Activated naive CD4-positive, alpha-beta T cell treated with anti-CD3 and anti-CD28 coated beads, Interleukin-2, amount 50 U/mL, for 24 hours (primary cell): ENCODE measurements around the gene TTC13.

Experiments
- H3K27ac Mint-ChIP-seq: one replicate; pipeline ENCODE4 v1.8.0; 2021; ENCODE audit warnings: mild to moderate bottlenecking, mixed read lengths
- H3K27me3 Mint-ChIP-seq: one replicate; pipeline ENCODE4 v1.8.0; 2021; ENCODE audit warnings: mixed read lengths
- H3K36me3 Mint-ChIP-seq: one replicate; pipeline ENCODE4 v1.8.0; 2021; ENCODE audit warnings: mixed read lengths
- H3K4me1 Mint-ChIP-seq: one replicate; pipeline ENCODE4 v1.8.0; 2021; ENCODE audit warnings: mixed read lengths
- H3K4me3 Mint-ChIP-seq: one replicate; pipeline ENCODE4 v1.8.0; 2021; ENCODE audit warnings: mild to moderate bottlenecking, mixed read lengths
- H3K9me3 Mint-ChIP-seq: one replicate; pipeline ENCODE4 v1.8.0; 2021; ENCODE audit warnings: mixed read lengths

The TTC13 gene

DNA sequence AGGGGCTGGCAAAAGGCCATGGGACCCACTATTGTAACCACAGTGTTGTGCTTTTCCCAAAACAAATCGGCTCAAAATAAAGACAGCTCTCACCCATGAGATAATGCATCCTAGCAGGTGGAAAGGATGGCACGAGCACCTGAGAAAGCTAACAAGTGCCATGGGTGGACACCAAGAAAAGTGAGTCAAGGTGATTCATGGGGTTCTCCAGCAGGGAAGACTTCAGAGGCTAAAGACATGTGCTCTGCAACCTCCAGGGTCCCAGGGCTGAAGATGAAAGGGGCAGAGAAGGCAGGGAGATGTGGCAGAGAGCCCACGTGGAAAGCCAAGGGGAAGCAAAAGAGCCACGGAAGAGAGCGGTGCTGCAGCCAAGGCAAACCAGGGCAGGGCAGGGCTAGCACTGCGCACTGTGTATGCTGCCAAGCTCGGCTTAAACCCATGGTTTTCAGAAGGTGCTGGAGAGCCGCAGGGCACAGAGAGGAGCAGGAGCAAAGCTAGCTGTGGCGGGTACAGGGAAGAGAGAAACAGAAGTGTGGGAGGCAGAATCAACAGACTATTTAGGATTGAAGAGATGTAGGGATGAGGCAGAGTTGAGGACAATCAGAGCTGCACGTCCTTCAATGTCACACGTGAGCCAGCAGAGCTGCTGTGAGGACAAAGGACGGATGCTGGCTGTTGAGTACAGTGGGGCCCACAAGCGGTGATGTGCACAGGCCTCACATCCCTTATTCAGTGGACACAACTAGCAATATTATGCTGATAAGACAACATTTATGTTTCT, 68.5 kb downstream of the TTC13 start:
- Mint-ChIP-seq H3K27me3 (no peaks in the 10 kb centered on the region), H3K4me1 (peaks cover 5% of the 10 kb centered on the region), H3K9me3 (no peaks in the 10 kb centered on the region), H3K27ac (peak overlapping the region; percentile 41), H3K4me3 (no peak overlapping the region), H3K36me3 (peaks cover 17% of the 10 kb centered on the region)

DNA sequence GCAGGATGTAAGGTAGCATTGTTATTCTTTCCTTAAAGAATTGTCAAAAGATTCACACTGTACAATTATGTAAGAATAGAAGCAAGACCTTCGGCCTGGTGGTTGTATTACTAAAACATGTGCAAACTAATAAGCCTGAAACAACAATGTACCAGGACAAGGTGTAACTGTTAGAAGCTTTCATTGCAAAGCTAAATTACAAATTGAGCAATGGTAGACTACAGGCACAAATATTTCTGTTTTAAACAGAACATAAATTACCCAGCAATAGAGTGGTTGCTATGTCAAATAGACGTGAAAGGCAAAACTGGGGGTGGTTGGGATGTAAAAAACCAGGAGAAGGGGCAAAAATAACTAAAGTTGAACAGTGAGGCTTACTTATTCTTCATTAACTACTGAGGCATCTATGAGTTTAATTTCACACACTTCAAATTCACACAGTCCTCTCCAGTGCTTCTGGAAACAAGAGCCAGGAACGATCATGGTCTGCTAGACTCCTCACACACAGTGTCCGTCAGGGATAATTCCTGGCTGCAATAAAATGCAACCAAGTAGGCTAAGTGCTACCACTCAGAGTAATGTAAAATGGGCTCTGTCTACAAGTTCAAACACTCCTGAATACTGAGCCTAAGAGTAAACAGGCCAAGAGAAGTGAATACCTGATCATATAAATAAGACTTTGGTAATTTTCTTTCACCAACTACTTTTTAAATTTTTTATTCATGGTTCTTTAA, 71.0 kb downstream of the TTC13 start:
- no peak overlapping the region for H3K4me3 Mint-ChIP-seq
- H3K27me3 Mint-ChIP-seq, result no peaks in the 10 kb centered on the region
- H3K36me3 Mint-ChIP-seq, result peaks cover 21% of the 10 kb centered on the region
- no peak overlapping the region for H3K27ac Mint-ChIP-seq
- H3K9me3 Mint-ChIP-seq, result no peaks in the 10 kb centered on the region
- no peaks in the 10 kb centered on the region for H3K4me1 Mint-ChIP-seq

DNA sequence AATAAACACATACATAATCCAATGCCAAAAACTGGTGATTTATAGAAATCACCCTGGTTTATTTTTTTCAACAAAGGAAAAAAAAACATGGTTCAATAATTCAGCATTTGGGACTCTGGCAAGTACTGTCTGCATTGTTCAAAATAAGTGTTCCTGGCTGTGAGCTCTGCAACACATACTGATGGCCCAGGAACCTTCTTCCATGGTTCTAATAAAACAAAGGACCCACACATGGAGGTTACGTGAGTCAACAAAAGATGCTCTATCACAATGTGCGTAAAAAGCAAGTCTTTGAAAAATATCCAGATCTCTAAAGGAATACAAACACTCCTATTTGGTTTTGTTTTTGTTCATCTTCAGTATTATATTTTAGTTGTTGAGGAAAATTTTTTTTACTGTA, 72.4 kb downstream of the TTC13 start:
- Mint-ChIP-seq H3K27me3 (no peaks in the 10 kb centered on the region), H3K4me1 (no peaks in the 10 kb centered on the region), H3K36me3 (peaks cover 19% of the 10 kb centered on the region), H3K4me3 (no peak overlapping the region), H3K9me3 (no peaks in the 10 kb centered on the region), H3K27ac (no peak overlapping the region)

DNA sequence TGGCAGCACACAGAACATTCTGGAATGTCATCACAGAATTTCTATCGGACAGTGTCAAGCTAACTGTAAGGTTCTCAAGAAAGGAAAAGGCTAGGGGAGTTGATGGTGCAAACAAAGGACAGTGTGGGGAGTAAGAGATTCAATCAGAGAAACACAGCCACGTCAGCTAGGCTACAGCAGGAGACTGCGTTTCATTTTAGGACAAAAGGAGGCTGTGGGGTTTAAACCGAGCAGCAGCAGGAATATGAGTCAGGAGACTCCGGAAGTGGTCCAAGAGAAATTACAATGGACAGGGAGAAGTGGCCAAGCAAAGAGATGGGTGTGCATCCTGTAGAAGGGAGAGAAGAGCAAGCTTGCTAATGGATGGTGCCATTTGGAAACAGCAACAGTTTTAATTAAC, 72.9 kb downstream of the TTC13 start:
- no peaks in the 10 kb centered on the region for H3K9me3 Mint-ChIP-seq
- H3K4me1 Mint-ChIP-seq, result no peaks in the 10 kb centered on the region
- peaks cover 19% of the 10 kb centered on the region for H3K36me3 Mint-ChIP-seq
- H3K4me3 Mint-ChIP-seq, result no peak overlapping the region
- H3K27me3 Mint-ChIP-seq, result no peaks in the 10 kb centered on the region
- no peak overlapping the region for H3K27ac Mint-ChIP-seq

DNA sequence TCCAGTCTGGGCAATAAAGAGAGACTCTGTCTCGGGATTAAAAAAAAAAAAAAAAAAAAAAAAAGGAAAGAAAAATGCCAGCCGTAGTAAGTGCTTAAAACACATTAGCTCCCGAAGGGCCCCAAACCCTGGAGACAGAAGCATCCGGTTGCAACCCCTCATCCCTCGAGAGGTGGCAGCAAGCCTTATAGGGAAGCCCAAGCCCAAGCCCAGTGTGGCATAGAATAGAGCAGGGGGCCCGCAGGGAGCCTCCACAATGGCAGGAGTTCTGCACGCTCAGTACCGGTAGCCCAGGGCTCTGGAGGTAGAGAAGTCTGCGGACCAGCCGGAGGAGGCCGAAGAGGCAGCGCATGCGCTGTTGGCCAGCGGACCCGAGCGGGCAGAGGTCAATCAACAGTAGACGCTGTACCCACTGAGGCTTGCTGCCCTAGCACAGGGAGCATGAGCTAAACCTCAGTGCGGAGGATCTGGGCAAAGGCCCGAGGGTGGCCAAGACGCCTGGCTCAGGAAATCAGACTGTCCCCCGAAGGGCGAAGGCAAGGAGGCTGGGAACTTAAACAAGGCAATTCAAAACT, 76.2 kb downstream of the TTC13 start:
- H3K4me3 Mint-ChIP-seq, result no peak overlapping the region
- no peaks in the 10 kb centered on the region for H3K9me3 Mint-ChIP-seq
- no peaks in the 10 kb centered on the region for H3K4me1 Mint-ChIP-seq
- H3K27ac Mint-ChIP-seq, result no peak overlapping the region
- peaks cover 14% of the 10 kb centered on the region for H3K36me3 Mint-ChIP-seq
- no peaks in the 10 kb centered on the region for H3K27me3 Mint-ChIP-seq

DNA sequence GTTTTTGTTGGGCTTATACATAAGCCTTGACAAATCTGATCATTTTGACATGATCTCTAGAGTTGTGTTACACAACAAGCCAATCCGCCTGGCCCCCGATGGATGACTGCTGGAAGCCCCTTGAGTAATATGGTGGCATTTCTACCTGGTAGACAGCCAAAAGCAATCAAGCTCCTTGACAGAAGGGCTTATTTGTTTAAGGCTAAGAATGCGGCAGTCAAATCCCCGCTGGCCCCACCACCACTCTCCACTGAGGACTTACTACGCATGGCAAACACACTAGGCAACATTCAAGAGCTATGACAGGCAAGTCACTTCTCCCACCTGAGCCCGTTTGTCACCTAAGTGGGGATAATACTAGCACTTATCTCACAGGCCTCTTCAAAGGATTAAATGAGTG, 77.0 kb downstream of the TTC13 start:
- Mint-ChIP-seq H3K4me3 (no peak overlapping the region), H3K27me3 (no peaks in the 10 kb centered on the region), H3K27ac (peak overlapping the region; percentile 8)

DNA sequence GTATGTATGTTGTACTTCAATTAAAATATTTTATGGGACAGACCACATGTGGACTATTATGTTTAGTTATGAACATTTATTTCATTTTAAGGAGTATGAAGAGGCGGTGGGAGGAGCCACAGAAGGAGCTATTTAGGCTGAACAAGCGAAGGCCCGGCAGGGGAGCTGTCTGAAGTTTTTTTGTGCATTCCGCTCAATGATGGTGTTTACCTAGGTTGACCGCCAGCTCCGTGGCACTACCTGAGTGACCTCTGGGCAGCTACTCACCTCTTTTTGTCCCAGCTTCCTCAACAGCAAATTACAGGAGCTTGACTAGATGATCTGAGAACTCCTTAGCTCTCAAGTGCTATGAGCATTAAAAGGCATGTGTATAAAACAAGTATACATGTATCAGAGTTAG, 77.7 kb downstream of the TTC13 start:
- Mint-ChIP-seq H3K27ac (no peak overlapping the region), H3K36me3 (peaks cover 10% of the 10 kb centered on the region), H3K4me3 (no peak overlapping the region)

More for the DNA sequence above, 77.0 kb downstream of the TTC13 start:
- Mint-ChIP-seq H3K36me3 (peaks cover 12% of the 10 kb centered on the region), H3K4me1 (no peaks in the 10 kb centered on the region), H3K9me3 (no peaks in the 10 kb centered on the region)

DNA sequence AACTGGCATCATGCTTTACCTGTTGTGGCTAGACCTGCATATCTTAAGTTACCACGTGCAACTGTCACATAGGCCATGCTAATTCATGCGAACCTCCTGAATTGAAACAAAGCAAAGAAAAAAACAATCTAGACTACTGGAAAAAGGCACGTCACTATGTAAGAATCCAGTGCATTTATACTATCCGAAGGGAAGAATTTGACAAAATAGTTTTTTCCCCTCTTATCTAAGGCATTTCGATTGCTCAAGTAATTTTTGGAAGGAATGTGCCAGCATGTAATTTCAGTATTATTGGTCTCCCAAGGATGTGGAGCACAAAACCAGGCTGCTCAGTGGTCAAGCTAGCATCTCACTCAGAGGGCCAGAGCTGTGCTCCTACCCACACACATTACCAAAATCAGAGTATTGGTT, 78.8 kb downstream of the TTC13 start:
- H3K9me3 Mint-ChIP-seq, result no peaks in the 10 kb centered on the region
- H3K4me1 Mint-ChIP-seq, result no peaks in the 10 kb centered on the region
- no peak overlapping the region for H3K4me3 Mint-ChIP-seq
- peaks cover 6% of the 10 kb centered on the region for H3K36me3 Mint-ChIP-seq
- no peaks in the 10 kb centered on the region for H3K27me3 Mint-ChIP-seq
- H3K27ac Mint-ChIP-seq, result no peak overlapping the region

More for the DNA sequence above, 77.7 kb downstream of the TTC13 start:
- Mint-ChIP-seq H3K27me3 (no peaks in the 10 kb centered on the region), H3K9me3 (no peaks in the 10 kb centered on the region), H3K4me1 (no peaks in the 10 kb centered on the region)

DNA sequence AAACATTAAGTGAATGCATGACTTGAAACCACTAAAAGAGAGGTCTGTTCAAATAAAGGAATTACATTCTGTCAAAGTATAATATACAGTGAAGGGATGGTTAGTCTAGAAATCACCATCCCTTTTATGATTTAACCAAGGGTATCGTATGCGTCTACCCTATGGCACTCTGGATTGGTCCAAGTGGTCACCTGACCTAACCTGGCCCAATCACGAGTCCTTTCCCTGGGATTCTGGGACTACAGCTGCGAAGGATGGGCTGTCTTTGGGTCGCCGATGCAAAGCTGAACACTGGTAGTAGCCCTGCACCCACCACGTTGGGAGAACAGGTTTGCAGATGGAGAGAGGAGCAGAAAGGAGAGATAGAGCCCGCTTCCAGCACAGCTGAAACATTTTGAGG, 79.9 kb downstream of the TTC13 start:
- Mint-ChIP-seq H3K4me3 (no peak overlapping the region), H3K4me1 (no peaks in the 10 kb centered on the region), H3K27ac (no peak overlapping the region), H3K36me3 (peaks cover 3% of the 10 kb centered on the region), H3K27me3 (no peaks in the 10 kb centered on the region), H3K9me3 (no peaks in the 10 kb centered on the region)

DNA sequence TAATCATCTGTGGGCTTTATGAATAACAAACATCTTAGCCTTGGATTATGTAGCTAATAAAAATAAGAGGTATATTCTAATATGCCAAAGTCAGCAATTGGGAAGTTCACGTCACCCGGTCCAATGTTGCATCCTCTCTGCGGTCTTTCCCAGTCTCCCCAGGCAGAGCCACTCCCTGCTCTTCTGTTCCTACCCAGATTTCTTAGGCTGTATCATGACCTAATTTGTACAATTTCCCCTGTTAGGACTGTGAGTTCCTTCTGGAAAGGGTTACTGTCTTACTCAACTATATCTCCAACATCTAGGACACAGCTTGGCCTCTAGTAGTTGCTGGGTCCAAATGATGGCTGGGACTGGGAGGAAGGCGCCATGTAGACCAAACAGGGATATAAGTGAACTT, 80.5 kb downstream of the TTC13 start:
- no peaks in the 10 kb centered on the region for H3K27me3 Mint-ChIP-seq
- no peaks in the 10 kb centered on the region for H3K36me3 Mint-ChIP-seq
- H3K9me3 Mint-ChIP-seq, result no peaks in the 10 kb centered on the region
- H3K27ac Mint-ChIP-seq, result no peak overlapping the region
- no peak overlapping the region for H3K4me3 Mint-ChIP-seq
- H3K4me1 Mint-ChIP-seq, result no peaks in the 10 kb centered on the region

DNA sequence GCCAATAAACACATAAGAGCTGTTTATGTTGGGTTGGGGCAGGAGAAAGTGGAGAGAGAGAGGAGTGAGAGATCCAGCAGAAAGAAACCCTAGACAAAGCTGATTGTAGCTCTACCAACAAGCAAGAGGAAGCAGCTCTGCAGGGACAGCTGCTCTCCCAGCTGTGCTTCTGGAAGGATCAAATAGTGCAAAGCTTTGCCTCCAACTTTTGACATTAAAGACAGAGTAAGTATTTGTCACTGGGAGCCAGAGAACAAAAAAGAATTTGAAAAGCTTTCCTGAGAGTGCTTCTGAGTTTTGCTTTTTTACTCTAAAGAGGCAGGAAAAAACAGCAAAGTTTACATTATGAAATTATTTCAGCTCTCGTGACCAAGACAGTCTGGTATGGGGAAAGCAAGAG, 81.9 kb downstream of the TTC13 start:
- H3K4me1 Mint-ChIP-seq, result no peaks in the 10 kb centered on the region
- H3K27me3 Mint-ChIP-seq, result no peaks in the 10 kb centered on the region
- no peak overlapping the region for H3K27ac Mint-ChIP-seq
- H3K36me3 Mint-ChIP-seq, result no peaks in the 10 kb centered on the region
- no peaks in the 10 kb centered on the region for H3K9me3 Mint-ChIP-seq
- H3K4me3 Mint-ChIP-seq, result no peak overlapping the region

DNA sequence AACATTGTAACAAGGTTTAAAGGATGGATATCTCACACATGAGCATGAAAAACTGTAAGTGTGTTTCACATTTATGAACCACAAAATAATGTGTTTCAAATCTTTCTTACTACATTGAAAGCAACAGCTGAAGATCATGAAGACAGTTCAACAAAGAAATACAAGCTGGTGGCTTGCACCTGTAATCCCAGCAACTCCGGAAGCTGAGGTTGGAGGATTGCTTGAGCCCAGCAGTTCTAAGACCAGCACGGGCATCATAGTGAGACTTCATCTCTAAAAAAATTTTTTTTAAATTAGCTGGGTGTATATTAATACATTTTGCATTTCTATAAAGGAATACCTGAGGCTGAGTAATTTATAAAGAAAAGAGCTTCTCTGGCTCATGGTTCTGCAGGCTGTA, 83.2 kb downstream of the TTC13 start:
- Mint-ChIP-seq H3K4me1 (no peaks in the 10 kb centered on the region), H3K9me3 (no peaks in the 10 kb centered on the region), H3K27me3 (no peaks in the 10 kb centered on the region), H3K4me3 (no peak overlapping the region), H3K27ac (no peak overlapping the region), H3K36me3 (no peaks in the 10 kb centered on the region)

DNA sequence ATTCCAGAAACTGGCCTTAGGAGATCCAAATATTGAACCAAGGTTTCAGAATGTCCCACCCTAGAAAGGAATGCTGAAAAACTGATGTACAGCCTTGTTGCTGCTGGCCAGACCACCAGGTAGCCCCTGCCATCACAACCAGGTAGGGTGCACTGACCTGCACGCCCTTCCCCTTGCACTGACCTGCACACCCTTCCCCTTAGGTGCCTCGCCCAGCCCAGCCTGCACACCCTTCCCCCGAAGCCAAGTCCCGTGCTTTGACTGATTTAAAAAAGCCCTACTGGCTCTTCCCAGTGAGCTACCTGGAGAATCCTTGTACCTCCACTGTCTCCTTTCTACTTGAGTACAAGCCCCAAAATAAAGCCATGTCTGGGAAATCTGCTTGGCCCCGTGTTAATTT, 84.0 kb downstream of the TTC13 start:
- Mint-ChIP-seq H3K9me3 (no peaks in the 10 kb centered on the region), H3K4me3 (no peak overlapping the region), H3K36me3 (no peaks in the 10 kb centered on the region), H3K27me3 (no peaks in the 10 kb centered on the region), H3K27ac (no peak overlapping the region), H3K4me1 (no peaks in the 10 kb centered on the region)

DNA sequence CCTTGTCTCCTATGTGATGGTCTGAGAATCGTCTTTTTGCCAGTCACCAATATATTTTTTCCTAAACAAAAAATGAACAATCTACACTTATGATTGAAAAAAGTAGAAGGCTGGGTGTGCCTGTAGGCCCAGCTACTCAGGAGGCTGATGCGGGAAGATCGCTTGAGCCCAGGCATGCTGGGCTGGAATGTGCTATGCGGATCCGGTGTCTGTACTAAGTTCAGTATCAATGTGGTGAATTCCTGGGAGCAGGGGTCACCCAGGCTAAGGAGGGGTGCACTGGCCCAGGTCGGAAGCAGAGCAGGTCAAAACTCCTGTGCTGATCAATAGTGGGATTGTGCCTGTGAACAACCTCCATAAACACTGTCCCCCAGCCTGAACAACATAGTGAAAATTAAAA, 84.6 kb downstream of the TTC13 start:
- Mint-ChIP-seq H3K4me1 (no peaks in the 10 kb centered on the region), H3K27me3 (no peaks in the 10 kb centered on the region), H3K4me3 (no peak overlapping the region), H3K9me3 (no peaks in the 10 kb centered on the region), H3K27ac (no peak overlapping the region), H3K36me3 (no peaks in the 10 kb centered on the region)

DNA sequence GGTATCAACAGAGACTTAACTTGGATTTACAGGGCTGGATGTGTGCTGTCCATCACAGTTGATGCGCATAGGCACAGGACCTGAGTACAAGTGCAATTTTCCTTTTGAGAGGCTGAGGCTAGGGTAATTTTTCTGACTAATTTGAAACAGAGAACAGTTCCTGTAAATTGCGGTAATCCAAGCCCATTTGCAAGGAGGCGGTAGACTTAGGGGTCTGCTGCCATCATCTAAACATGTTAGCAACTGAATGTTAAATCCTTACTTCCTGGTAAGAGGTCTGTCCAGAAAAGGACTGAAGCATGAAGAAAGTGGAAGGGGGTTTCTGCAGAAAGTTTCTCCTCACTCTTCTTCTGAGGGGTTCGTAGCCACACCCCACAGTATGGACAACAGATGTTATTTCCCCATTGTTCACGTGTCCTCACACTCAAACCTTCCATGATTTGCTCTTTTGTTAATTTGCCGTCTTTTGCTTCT, 86.6 kb downstream of the TTC13 start:
- H3K9me3 Mint-ChIP-seq, result no peaks in the 10 kb centered on the region
- H3K36me3 Mint-ChIP-seq, result no peaks in the 10 kb centered on the region
- H3K27me3 Mint-ChIP-seq, result peaks cover 3% of the 10 kb centered on the region
- no peak overlapping the region for H3K27ac Mint-ChIP-seq
- no peak overlapping the region for H3K4me3 Mint-ChIP-seq
- H3K4me1 Mint-ChIP-seq, result no peaks in the 10 kb centered on the region

DNA sequence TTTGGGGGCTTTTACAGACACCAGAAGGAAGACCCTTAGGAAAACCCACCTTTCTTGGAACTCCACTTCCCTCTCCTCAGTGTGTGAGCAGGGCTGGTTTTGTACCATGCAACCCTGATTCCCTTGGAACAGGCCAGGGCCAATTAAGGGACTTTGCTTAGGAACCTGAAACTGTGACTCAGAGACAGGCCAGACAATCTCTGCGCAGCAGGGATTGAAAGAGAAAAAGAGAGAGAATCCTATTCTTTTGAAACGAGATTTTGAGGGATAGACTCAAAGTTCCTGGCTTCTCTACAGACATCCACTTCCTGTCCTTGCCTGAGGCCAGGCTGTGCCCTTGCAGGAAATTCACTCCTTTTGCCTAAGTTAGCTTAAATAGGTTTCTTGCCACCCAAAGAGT, 87.2 kb downstream of the TTC13 start:
- no peak overlapping the region for H3K4me3 Mint-ChIP-seq
- no peaks in the 10 kb centered on the region for H3K36me3 Mint-ChIP-seq
- H3K9me3 Mint-ChIP-seq, result no peaks in the 10 kb centered on the region
- no peak overlapping the region for H3K27ac Mint-ChIP-seq
- peaks cover 3% of the 10 kb centered on the region for H3K27me3 Mint-ChIP-seq
- H3K4me1 Mint-ChIP-seq, result no peaks in the 10 kb centered on the region
